Measurements from ENCODE around the gene AFF3. TPM values are rescaled to one million over a fixed set of nuclear protein-coding genes. Genes with fewer than 3 reads are reported as not detected.

AFF3 gene
- total RNA-seq, 1 experiment from 2014 or later: 0.22 TPM

DNA sequence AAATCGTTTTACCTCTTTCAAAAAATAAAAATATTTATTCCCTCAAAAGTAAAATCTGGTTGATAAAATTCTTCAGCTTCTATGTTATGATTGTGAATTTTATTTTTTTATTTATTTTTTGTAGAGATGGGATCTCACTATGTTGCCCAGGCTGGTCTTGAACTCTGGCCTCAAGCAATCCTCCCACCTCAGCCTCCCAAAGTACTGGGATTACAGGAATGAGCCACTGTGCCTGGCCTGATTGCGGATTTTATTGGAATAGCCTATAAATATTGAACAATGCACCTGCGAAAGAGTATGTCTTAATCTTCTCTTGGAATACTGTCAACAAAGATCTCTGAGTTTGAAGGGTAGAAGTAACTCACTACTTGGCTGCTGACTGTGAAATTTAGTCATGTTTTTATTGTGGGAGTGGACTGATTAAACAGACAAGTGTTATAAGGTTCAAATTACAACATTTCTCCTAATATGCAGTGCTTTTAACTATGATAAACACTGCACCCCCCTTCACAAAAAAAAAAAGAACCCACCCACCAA, 138.0 kb downstream of the AFF3 start:
- no peak overlapping the region for H3K23ac ChIP-seq (ENCODE audit: insufficient read length, low read depth, low read length)
- no peaks in the 10 kb centered on the region for H3K79me1 ChIP-seq (ENCODE audit: insufficient read depth, low read depth, low read length, poor library complexity, severe bottlenecking)
- Mint-ChIP-seq H3K27ac (no peak overlapping the region), H3K36me3 (ENCODE audit: insufficient read depth in 1 of 3, low read depth in 3 of 3) (no peaks in the 10 kb centered on the region), H3K4me1 (no peaks in the 10 kb centered on the region), H3K27me3 (ENCODE audit: low read depth) (peaks cover 8% of the 10 kb centered on the region; the same call in 1 of the 2 replicates), H3K9me3 (no peaks in the 10 kb centered on the region), H3K4me3 (no peak overlapping the region)
- no peaks in the 10 kb centered on the region for H3K79me2 ChIP-seq (ENCODE audit: insufficient read depth, low read length)
- H2BK12ac ChIP-seq (ENCODE audit: insufficient read length, low read depth, low read length): no peak overlapping the region
- H4K91ac ChIP-seq (ENCODE audit: insufficient read length, low read depth, low read length): no peak overlapping the region
- WGBS (ENCODE audit: extremely low coverage, insufficient read length, low lambda C conversion rate): no CpG with 5 or more reads among the region's 3 CpGs
- H3K56ac ChIP-seq (ENCODE audit: insufficient read length, low read depth, low read length): no peak overlapping the region
- TF ChIP-seq, protein P1, sequence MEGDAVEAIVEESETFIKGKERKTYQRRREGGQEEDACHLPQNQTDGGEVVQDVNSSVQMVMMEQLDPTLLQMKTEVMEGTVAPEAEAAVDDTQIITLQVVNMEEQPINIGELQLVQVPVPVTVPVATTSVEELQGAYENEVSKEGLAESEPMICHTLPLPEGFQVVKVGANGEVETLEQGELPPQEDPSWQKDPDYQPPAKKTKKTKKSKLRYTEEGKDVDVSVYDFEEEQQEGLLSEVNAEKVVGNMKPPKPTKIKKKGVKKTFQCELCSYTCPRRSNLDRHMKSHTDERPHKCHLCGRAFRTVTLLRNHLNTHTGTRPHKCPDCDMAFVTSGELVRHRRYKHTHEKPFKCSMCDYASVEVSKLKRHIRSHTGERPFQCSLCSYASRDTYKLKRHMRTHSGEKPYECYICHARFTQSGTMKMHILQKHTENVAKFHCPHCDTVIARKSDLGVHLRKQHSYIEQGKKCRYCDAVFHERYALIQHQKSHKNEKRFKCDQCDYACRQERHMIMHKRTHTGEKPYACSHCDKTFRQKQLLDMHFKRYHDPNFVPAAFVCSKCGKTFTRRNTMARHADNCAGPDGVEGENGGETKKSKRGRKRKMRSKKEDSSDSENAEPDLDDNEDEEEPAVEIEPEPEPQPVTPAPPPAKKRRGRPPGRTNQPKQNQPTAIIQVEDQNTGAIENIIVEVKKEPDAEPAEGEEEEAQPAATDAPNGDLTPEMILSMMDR (conservative IDR thresholded peaks at IDR 0.05): no peak
- no peak overlapping the region for H3K27ac ChIP-seq (ENCODE audit: insufficient read length, low read depth, low read length)
- H3K4ac ChIP-seq (ENCODE audit: low read depth, low read length): no peak overlapping the region
- no peak for DNase-seq
- H2BK5ac ChIP-seq (ENCODE audit: insufficient read length, low read length): no peak overlapping the region
- H3T11ph ChIP-seq (ENCODE audit: low read length): no peak overlapping the region
- H2BK15ac ChIP-seq (ENCODE audit: low read depth, low read length): no peak overlapping the region
- H2AFZ ChIP-seq (ENCODE audit: low read length): no peak overlapping the region
- H3K14ac ChIP-seq (ENCODE audit: insufficient read depth, low read length): no peak overlapping the region
- H4K5ac ChIP-seq (ENCODE audit: insufficient read length, low read depth, low read length): no peak overlapping the region
- H3K9me3 ChIP-seq (ENCODE audit: control insufficient read depth, low read depth, low read length): no peaks in the 10 kb centered on the region
- H3K4me2 ChIP-seq (ENCODE audit: insufficient read depth, insufficient read length, low read length): no peak overlapping the region
- H3K18ac ChIP-seq (ENCODE audit: insufficient read length, low read depth, low read length): no peak overlapping the region
- H3K23me2 ChIP-seq (ENCODE audit: insufficient read length, low read depth, low read length, poor library complexity, severe bottlenecking): no peaks in the 10 kb centered on the region
- H2AK5ac ChIP-seq (ENCODE audit: insufficient read length, low read length): no peak overlapping the region
- H4K20me1 ChIP-seq (ENCODE audit: control insufficient read depth, insufficient read depth, insufficient read length): no peaks in the 10 kb centered on the region
- H4K8ac ChIP-seq (replicated peaks; ENCODE audit: insufficient read length, low read depth, low read length): no peak overlapping the region
- no peaks in the 10 kb centered on the region for H3K27me3 ChIP-seq (ENCODE audit: insufficient read depth, low read length)
- H3K9ac ChIP-seq (ENCODE audit: extremely low read depth, insufficient read length, low read length): no peak overlapping the region
- no peak overlapping the region for H2BK120ac ChIP-seq (ENCODE audit: low read depth, low read length, poor library complexity, severe bottlenecking)
- H2BK20ac ChIP-seq (ENCODE audit: low read depth, low read length, poor library complexity, severe bottlenecking): no peak overlapping the region
- H3K4me1 ChIP-seq (ENCODE audit: insufficient read depth, low read length): no peaks in the 10 kb centered on the region
